Gastrocnemius medialis (tissue), 4 donors: ENCODE data around the gene CARD9.

ENCODE experiments used
- POLR2A ChIP-seq, 2 donors: fragments of 450-650 bp; IDR thresholded peaks; one replicate each; pipeline ENCODE4 v1.6.1; 2017; ENCODE audit warnings: antibody characterized with exemption in 2 of 2, mild to moderate bottlenecking in 2 of 2, moderate library complexity in 2 of 2
- TF ChIP-seq, protein P1 (sequence below), 5 experiments: fragments of 450-650 bp in 3 of 5; fragments of 200-600 bp in 2 of 5; sonication (generic) in 2 of 5; IDR thresholded peaks in 4 of 5; conservative IDR thresholded peaks in 1 of 5; 1 replicate in 4 of 5; 2 replicates in 1 of 5; pipeline ENCODE4 v1.5.1; 2016 to 2019; ENCODE audit warnings: antibody characterized with exemption in 5 of 5, mild to moderate bottlenecking in 3 of 5, moderate library complexity in 3 of 5

DNA sequence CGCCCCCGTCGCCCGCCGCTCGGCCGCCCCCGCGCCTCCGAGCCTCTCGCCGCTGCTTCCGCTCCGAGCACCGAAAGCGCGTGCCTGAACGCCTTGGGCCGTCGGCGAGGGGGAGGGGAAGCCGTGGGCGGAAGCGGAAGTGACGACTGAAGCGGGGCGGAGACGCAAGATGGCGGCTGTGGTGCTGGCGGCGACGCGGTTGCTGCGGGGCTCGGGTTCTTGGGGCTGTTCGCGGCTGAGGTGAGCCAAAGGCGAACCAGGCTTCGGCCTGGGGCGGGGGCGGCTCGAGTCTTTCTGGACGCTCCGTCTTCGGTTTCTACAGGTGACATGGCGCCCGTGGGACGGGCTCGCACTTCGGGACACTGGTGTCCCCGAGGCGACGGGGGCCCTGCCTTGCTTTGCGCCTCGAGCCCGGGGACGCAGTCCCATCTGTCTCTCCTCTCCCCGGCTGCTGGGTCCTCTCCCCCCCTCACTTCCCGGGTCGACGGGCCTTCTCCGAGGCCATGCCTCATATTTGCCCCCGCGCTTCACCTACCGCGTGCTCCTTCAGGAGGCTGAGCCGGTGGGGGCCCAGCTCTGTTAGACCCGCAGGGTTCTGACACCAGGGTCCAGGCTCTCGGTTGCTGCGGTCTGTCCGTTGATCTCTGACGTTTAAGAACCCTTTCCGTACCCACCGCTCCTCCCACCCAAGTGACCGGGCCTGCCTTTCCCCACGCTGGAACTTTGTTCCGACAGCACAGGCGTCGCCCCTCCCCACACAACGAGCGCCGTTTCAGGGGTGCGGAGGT lies 37.2 kb upstream of the CARD9 start, which contains the start of the genes ENTR1 and PMPCA:
- peak; percentile 83 to 94 for TF ChIP-seq POLR2A (IDR thresholded peaks at IDR 0.05)
- TF ChIP-seq, protein P1, sequence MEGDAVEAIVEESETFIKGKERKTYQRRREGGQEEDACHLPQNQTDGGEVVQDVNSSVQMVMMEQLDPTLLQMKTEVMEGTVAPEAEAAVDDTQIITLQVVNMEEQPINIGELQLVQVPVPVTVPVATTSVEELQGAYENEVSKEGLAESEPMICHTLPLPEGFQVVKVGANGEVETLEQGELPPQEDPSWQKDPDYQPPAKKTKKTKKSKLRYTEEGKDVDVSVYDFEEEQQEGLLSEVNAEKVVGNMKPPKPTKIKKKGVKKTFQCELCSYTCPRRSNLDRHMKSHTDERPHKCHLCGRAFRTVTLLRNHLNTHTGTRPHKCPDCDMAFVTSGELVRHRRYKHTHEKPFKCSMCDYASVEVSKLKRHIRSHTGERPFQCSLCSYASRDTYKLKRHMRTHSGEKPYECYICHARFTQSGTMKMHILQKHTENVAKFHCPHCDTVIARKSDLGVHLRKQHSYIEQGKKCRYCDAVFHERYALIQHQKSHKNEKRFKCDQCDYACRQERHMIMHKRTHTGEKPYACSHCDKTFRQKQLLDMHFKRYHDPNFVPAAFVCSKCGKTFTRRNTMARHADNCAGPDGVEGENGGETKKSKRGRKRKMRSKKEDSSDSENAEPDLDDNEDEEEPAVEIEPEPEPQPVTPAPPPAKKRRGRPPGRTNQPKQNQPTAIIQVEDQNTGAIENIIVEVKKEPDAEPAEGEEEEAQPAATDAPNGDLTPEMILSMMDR (IDR thresholded peaks at IDR 0.05 in 4 of 5, conservative IDR thresholded peaks at IDR 0.05 in 1 of 5) = no peak
